Heart left ventricle (tissue), 13 donors: ENCODE data around the gene IPO5.

Source experiments
- CTCF ChIP-seq, 12 donors: fragments of 200-600 bp; sonication (generic) in 4 of 12; IDR thresholded peaks; one replicate each; pipeline versions ENCODE4 v1.5.0 to v1.8.0; 2018 to 2022; ENCODE audit warnings: antibody characterized with exemption in 12 of 12, mild to moderate bottlenecking in 5 of 12
- POLR2A ChIP-seq, 2 donors: fragments of 450-650 bp; IDR thresholded peaks; one replicate each; pipeline ENCODE4 v1.6.1; 2017; ENCODE audit warnings: antibody characterized with exemption in 2 of 2, mild to moderate bottlenecking in 2 of 2, moderate library complexity in 2 of 2
- donor health status: ischemic (EF 13 %, LVEDD 7.1; RV severe dilation, severe dysfunction).
- donor health status: DM: no; HTN: yes; CAD: no.
- donor health status: DM: no; HTN: no; CAD: no.
- donor health status: ischemic (EF 25% LVEDD 6.9; RV normal size, moderate dysfunction).
- donor health status: ischemic (EF 25% LVEDD 5.7; RV mildly dilated, moderate dysfunction).
- donor health status: ischemic (EF 35%, LVEDD 5.7; RV mildly dilated, moderate dysfunction).
- donor health status: nonischemic (EF 11% LVEDD 7.7; RV severe dilation, severe dysfunction).
- donor health status: DM: yes; HTN: yes; CAD: no.
- donor health status: PGD.
- donor health status: ischemic (EF 29% LVEDD 5.4; RV normal size, mild dysfunction).
- donor health status: nonischemic (EF 23%, LVEDD 6.1; RV moderate dilation, normal function).

- TF ChIP-seq CTCF (IDR thresholded peaks at IDR 0.05) (no peak), POLR2A (IDR thresholded peaks at IDR 0.05) (no peak)
Observed at GRCh38 chr13:98041081-98041820, 87.8 kb downstream of the IPO5 start.
